Measurements from ENCODE around the gene RC3H1. TPM values are rescaled to one million over a fixed set of nuclear protein-coding genes. Genes with fewer than 3 reads are reported as not detected.
"Not testable (repeated sequence)": the region's sequence is repeated elsewhere in the genome, so short reads cannot be mapped to it uniquely, and the experiment has no call there.

The RC3H1 gene
- total and polyA plus RNA-seq, 10 of the 15 experiments (the other 5 are each of a cell fraction or from before 2014, with no cell fraction given), result 1.4 to 33.9 (median 11.8) TPM

DNA sequence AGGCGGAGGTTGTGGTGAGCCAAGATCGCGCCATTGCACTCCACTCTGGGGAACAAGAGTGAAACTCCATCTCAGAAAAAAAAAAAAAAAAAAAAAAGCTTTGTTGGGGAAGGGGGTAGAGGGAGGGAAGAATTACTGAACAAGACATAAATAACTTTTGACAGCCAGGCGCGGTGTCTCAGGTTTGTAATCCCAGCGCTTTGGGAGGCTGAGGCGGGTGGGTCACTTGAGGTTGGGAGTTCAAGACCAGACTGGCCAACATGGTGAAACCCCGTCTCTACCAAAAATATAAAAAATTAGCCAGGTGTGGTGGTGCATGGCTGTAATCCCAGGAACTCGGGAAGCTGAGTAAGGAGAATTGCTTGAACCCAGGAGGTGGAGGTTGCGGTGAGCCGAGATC lies 28.2 kb downstream of the RC3H1 start:
- H3K4me1 ChIP-seq (ENCODE audit: control insufficient read depth, insufficient read depth, low read length); in situ Hi-C loops (cut with MboI); H3K9ac ChIP-seq (ENCODE audit: control insufficient read depth, insufficient read depth, low read length); FAIRE-seq; H3K9me3 ChIP-seq (replicated peaks; ENCODE audit: control insufficient read depth, insufficient read depth, low read length); H2AFZ ChIP-seq (ENCODE audit: control insufficient read depth, low read depth, low read length); intact Hi-C loops (cut with micrococcal nuclease; ENCODE audit: unreplicated experiment); H3K4me3 ChIP-seq; DNase-seq (ENCODE audit: low read depth, low spot score); CTCF ChIA-PET; BruUV-seq (replicated peaks); H4K20me1 ChIP-seq (ENCODE audit: control insufficient read depth, insufficient read depth); ATAC-seq; H3K4me2 ChIP-seq (ENCODE audit: control insufficient read depth, insufficient read depth); H3K27ac ChIP-seq (ENCODE audit: control insufficient read depth, insufficient read depth); RAD21 ChIA-PET (ENCODE audit: unreplicated experiment); H3K27me3 ChIP-seq (replicated peaks in 1 of 2; ENCODE audit: control insufficient read depth in 2 of 2, insufficient read depth in 2 of 2, low read length in 1 of 2): not testable (repeated sequence)
- peaks cover 18% of the 10 kb centered on the region for H3K79me2 ChIP-seq (ENCODE audit: control insufficient read depth, insufficient read depth, low read length)
- ChIA-PET POLR2A (interaction anchor here (0.6 to 0.7 kb wide), 2 partner anchors 62 to 937 kb away, joined by 4 to 7 read pairs; no protein-coding TSS in a partner anchor), SMC1A (ENCODE audit: uncharacterized antibody, unreplicated experiment) (interaction anchor here (1.6 kb wide), 1 partner anchor 11 kb away, joined by 3 read pairs; no protein-coding TSS in a partner anchor)
- peaks cover 4 to 23% of the 10 kb centered on the region in 2 experiments for H3K36me3 ChIP-seq (ENCODE audit: control insufficient read depth in 2 of 2, insufficient read depth in 2 of 2, low read length in 1 of 2)
- WGBS (ENCODE audit: insufficient coverage, insufficient replicate concordance, low lambda C conversion rate, missing lambda C conversion rate), result 96% methylated on average over 11 of the region's 11 CpGs

DNA sequence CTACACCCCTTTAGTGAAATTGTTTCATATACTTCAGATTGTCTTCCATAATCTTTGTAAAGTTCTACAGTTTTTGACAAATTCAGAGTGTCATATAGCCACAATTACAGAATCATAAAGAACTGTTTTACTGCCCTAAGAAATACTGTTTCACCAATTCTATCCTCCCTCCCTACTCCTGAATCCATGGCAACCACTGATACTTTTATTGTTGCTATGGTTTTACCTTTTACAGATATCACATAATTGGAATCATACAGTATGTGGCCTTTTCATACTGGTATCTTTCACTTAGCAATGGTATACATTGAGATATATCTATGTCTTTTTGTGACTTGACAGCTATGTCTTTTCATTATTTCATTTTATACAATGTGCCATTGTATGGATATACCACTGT lies 34.1 kb downstream of the RC3H1 start:
- DNase-seq (ENCODE audit: low read depth, low spot score) (no peak), FAIRE-seq (no peak), ATAC-seq (no peak)
- in situ Hi-C loops (cut with MboI) (no loop called here), intact Hi-C loops (cut with micrococcal nuclease; ENCODE audit: unreplicated experiment) (loop anchor here (10.0 kb wide), 1 partner anchor 227 kb away; no protein-coding TSS in a partner anchor)
- RAD21 ChIA-PET (ENCODE audit: unreplicated experiment), result no interaction called here
- CTCF ChIA-PET, result no interaction called here
- no TSS peak for BruUV-seq (replicated peaks)
- SMC1A ChIA-PET (ENCODE audit: uncharacterized antibody, unreplicated experiment), result interaction anchor here (0.7 to 4.1 kb wide), 4 partner anchors 9 to 115 kb away, joined by 3 to 22 read pairs (median 4); no protein-coding TSS in a partner anchor
- Histone ChIP-seq H3K27me3 (replicated peaks in 1 of 2; ENCODE audit: control insufficient read depth in 2 of 2, insufficient read depth in 2 of 2, low read length in 1 of 2) (no peaks in the 10 kb centered on the region), H3K4me2 (ENCODE audit: control insufficient read depth, insufficient read depth) (no peak overlapping the region), H3K9me3 (replicated peaks; ENCODE audit: control insufficient read depth, insufficient read depth, low read length) (no peaks in the 10 kb centered on the region), H3K36me3 (ENCODE audit: control insufficient read depth in 2 of 2, insufficient read depth in 2 of 2, low read length in 1 of 2) (peaks cover 7 to 24% of the 10 kb centered on the region in 2 experiments), H3K9ac (ENCODE audit: control insufficient read depth, insufficient read depth, low read length) (no peak overlapping the region), H3K4me1 (ENCODE audit: control insufficient read depth, insufficient read depth, low read length) (no peaks in the 10 kb centered on the region), H3K27ac (ENCODE audit: control insufficient read depth, insufficient read depth) (no peak overlapping the region), H3K4me3 (no peak overlapping the region), H4K20me1 (ENCODE audit: control insufficient read depth, insufficient read depth) (no peaks in the 10 kb centered on the region), H2AFZ (ENCODE audit: control insufficient read depth, low read depth, low read length) (no peak overlapping the region), H3K79me2 (ENCODE audit: control insufficient read depth, insufficient read depth, low read length) (no peaks in the 10 kb centered on the region)
- POLR2A ChIA-PET, result no interaction called here
- TF ChIP-seq MYC (IDR thresholded peaks at IDR 0.05; ENCODE audit: insufficient read depth, insufficient read length, insufficient replicate concordance, low read length, severe bottlenecking) (no peak), HCFC1 (IDR thresholded peaks at IDR 0.05; ENCODE audit: low read length) (no peak), SMAD1 (IDR thresholded peaks at IDR 0.05; ENCODE audit: low read depth, partially characterized antibody) (no peak), YBX1 (IDR thresholded peaks at IDR 0.05) (no peak), NRF1 (conservative IDR thresholded peaks at IDR 0.05; ENCODE audit: low read depth, low read length) (no peak), ASH2L (IDR thresholded peaks at IDR 0.05; ENCODE audit: borderline replicate concordance, low read depth) (no peak), SUZ12 (IDR thresholded peaks at IDR 0.05; ENCODE audit: unreplicated experiment) (no peak), PKNOX1 (IDR thresholded peaks at IDR 0.05) (no peak), ZZZ3 (IDR thresholded peaks at IDR 0.05; ENCODE audit: control insufficient read depth, insufficient read length, low read depth) (no peak), USF2 (IDR thresholded peaks at IDR 0.05; ENCODE audit: borderline replicate concordance, low read depth, low read length) (no peak), GABPA (IDR thresholded peaks at IDR 0.05; ENCODE audit: low read depth) (no peak)
- TF ChIP-seq, protein P1, sequence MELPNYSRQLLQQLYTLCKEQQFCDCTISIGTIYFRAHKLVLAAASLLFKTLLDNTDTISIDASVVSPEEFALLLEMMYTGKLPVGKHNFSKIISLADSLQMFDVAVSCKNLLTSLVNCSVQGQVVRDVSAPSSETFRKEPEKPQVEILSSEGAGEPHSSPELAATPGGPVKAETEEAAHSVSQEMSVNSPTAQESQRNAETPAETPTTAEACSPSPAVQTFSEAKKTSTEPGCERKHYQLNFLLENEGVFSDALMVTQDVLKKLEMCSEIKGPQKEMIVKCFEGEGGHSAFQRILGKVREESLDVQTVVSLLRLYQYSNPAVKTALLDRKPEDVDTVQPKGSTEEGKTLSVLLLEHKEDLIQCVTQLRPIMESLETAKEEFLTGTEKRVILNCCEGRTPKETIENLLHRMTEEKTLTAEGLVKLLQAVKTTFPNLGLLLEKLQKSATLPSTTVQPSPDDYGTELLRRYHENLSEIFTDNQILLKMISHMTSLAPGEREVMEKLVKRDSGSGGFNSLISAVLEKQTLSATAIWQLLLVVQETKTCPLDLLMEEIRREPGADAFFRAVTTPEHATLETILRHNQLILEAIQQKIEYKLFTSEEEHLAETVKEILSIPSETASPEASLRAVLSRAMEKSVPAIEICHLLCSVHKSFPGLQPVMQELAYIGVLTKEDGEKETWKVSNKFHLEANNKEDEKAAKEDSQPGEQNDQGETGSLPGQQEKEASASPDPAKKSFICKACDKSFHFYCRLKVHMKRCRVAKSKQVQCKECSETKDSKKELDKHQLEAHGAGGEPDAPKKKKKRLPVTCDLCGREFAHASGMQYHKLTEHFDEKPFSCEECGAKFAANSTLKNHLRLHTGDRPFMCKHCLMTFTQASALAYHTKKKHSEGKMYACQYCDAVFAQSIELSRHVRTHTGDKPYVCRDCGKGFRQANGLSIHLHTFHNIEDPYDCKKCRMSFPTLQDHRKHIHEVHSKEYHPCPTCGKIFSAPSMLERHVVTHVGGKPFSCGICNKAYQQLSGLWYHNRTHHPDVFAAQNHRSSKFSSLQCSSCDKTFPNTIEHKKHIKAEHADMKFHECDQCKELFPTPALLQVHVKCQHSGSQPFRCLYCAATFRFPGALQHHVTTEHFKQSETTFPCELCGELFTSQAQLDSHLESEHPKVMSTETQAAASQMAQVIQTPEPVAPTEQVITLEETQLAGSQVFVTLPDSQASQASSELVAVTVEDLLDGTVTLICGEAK (IDR thresholded peaks at IDR 0.05; ENCODE audit: borderline replicate concordance), result no peak
